Measurements from ENCODE around the gene C19orf12. TPM values are rescaled to one million over a fixed set of nuclear protein-coding genes. Genes with fewer than 3 reads are reported as not detected.

The C19orf12 gene
- total and polyA plus RNA-seq, 2 donors (not counting 1 experiment from before 2014, with no cell fraction given) = 25.4 to 26.8 TPM

DNA sequence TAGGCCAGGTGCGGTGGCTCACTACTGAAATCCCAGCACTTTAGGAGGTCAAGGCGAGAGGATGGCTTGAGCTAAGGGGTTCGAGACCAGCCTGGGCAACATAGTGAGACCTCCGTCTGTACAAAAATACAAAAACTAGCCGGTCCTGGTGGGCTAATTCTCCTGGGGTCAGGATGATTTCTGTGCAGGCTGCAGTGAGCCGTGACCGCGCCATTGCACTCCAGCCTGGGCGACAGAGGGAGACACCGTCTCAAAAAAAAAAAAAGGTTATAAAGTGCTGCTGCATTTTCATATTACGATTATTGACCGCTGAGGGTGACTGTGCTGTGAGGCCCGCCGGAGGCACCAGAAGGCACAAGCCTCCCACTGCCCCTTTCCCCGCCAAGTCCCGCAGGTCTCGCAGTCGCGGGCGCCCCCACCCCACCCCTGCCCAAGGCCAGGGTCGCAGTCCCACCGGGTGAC, 50.3 kb downstream of the C19orf12 start:
- H3K79me2 ChIP-seq (ENCODE audit: control insufficient read depth, insufficient read depth, low read length) = peaks cover 30% of the 10 kb centered on the region
- no peaks in the 10 kb centered on the region for H3K27me3 ChIP-seq (ENCODE audit: control insufficient read depth, insufficient read depth, low read length)
- no peaks in the 10 kb centered on the region for H3K9me3 ChIP-seq (ENCODE audit: control insufficient read depth, insufficient read depth, low read depth, low read length)
- H3K4me1 ChIP-seq (ENCODE audit: control insufficient read depth, extremely low read depth, insufficient read depth, low read length) = peaks cover 23% of the 10 kb centered on the region
- no peaks in the 10 kb centered on the region for H4K20me1 ChIP-seq (ENCODE audit: control insufficient read depth, extremely low read depth, insufficient read depth, low read length)
- H3K27ac ChIP-seq (ENCODE audit: insufficient read depth, low read length) = peak overlapping the region; percentile 90
- no peak overlapping the region for H3K9ac ChIP-seq (ENCODE audit: insufficient read depth, low read length)
- H3K4me3 ChIP-seq (replicated peaks in 1 of 4; ENCODE audit: control extremely low read depth in 1 of 4, insufficient read depth in 1 of 4, low read depth in 3 of 4, low read length in 4 of 4) = peak overlapping the region in 3 of 4 experiments; percentile 25 to 95 (median 37)
- peak overlapping the region; percentile 79 for H3K4me2 ChIP-seq (ENCODE audit: extremely low read depth, insufficient read depth, low read length)
- peak overlapping the region; percentile 37 for H2AFZ ChIP-seq (ENCODE audit: low read length)
- H3K36me3 ChIP-seq (ENCODE audit: control insufficient read depth, insufficient read depth, low read length) = peaks cover 5% of the 10 kb centered on the region
- TF ChIP-seq, protein P1, sequence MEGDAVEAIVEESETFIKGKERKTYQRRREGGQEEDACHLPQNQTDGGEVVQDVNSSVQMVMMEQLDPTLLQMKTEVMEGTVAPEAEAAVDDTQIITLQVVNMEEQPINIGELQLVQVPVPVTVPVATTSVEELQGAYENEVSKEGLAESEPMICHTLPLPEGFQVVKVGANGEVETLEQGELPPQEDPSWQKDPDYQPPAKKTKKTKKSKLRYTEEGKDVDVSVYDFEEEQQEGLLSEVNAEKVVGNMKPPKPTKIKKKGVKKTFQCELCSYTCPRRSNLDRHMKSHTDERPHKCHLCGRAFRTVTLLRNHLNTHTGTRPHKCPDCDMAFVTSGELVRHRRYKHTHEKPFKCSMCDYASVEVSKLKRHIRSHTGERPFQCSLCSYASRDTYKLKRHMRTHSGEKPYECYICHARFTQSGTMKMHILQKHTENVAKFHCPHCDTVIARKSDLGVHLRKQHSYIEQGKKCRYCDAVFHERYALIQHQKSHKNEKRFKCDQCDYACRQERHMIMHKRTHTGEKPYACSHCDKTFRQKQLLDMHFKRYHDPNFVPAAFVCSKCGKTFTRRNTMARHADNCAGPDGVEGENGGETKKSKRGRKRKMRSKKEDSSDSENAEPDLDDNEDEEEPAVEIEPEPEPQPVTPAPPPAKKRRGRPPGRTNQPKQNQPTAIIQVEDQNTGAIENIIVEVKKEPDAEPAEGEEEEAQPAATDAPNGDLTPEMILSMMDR (conservative IDR thresholded peaks at IDR 0.05 in 1 of 2, IDR thresholded peaks at IDR 0.05 in 1 of 2; ENCODE audit: low read depth in 1 of 2, low read length in 2 of 2) = no peak
- TF ChIP-seq EZH2 (IDR thresholded peaks at IDR 0.05; ENCODE audit: low read length, missing control alignments) = no peak
- DNase-seq (ENCODE audit: low read depth in 2 of 2) = no peak

DNA sequence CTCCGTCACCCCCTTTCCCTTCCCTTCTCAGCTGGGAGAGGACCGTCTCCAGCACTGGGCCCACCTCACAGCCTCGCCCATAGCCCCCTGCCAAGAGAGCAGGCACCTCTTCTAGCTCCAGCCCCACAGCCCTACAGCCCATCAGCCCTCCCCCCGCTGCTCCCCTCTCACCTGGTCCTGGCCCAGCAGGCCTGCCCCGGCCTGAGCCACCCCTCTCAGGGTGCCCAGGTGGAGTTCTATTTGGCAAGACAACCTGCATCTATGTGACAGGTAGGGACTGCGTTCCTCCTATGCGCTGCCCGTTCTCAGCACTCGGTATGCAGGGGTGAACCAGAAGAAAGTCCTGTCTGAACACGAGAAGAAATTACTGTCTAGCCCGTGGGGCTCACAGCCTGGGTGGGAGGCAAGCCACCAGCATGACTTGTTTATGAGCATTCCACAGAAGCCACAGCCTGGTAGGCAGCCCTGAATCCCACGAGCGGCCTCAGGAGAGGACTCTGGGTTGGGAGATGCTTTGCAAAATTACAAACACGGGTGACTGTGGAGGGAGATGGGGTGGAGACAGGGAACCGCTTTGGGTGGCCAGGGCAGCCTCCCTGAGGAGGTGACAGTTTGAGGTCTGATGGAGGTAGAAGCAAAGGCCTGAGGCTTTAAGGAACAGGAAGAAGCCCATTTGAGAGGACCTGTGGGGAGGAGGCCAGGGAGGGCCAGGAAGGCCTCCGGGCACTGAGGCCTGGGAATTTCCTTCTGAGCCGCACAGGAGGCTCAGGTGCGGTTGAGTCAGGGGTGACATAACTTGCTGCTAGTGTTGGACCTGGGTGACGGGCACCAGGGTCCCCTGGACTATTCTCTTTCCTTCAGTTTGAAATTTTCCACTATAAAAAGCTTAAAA, 51.0 kb downstream of the C19orf12 start:
- Histone ChIP-seq H3K4me1 (ENCODE audit: control insufficient read depth, extremely low read depth, insufficient read depth, low read length) (peaks cover 23% of the 10 kb centered on the region), H3K9ac (ENCODE audit: insufficient read depth, low read length) (no peak overlapping the region), H3K27ac (ENCODE audit: insufficient read depth, low read length) (peak overlapping the region; percentile 10), H3K79me2 (ENCODE audit: control insufficient read depth, insufficient read depth, low read length) (peaks cover 25% of the 10 kb centered on the region), H4K20me1 (ENCODE audit: control insufficient read depth, extremely low read depth, insufficient read depth, low read length) (no peaks in the 10 kb centered on the region), H3K9me3 (ENCODE audit: control insufficient read depth, insufficient read depth, low read depth, low read length) (no peaks in the 10 kb centered on the region), H3K36me3 (ENCODE audit: control insufficient read depth, insufficient read depth, low read length) (peaks cover 5% of the 10 kb centered on the region), H3K4me3 (replicated peaks in 1 of 4; ENCODE audit: control extremely low read depth in 1 of 4, insufficient read depth in 1 of 4, low read depth in 3 of 4, low read length in 4 of 4) (peak overlapping the region in 1 of 4 experiments; percentile 95), H2AFZ (ENCODE audit: low read length) (no peak overlapping the region), H3K4me2 (ENCODE audit: extremely low read depth, insufficient read depth, low read length) (no peak overlapping the region), H3K27me3 (ENCODE audit: control insufficient read depth, insufficient read depth, low read length) (no peaks in the 10 kb centered on the region)
- DNase-seq (ENCODE audit: low read depth in 2 of 2) = peak in 1 of 2 donors; percentile 56
- TF ChIP-seq EZH2 (IDR thresholded peaks at IDR 0.05; ENCODE audit: low read length, missing control alignments) = no peak
- TF ChIP-seq, protein P1 (conservative IDR thresholded peaks at IDR 0.05 in 1 of 2, IDR thresholded peaks at IDR 0.05 in 1 of 2; ENCODE audit: low read depth in 1 of 2, low read length in 2 of 2) = no peak

DNA sequence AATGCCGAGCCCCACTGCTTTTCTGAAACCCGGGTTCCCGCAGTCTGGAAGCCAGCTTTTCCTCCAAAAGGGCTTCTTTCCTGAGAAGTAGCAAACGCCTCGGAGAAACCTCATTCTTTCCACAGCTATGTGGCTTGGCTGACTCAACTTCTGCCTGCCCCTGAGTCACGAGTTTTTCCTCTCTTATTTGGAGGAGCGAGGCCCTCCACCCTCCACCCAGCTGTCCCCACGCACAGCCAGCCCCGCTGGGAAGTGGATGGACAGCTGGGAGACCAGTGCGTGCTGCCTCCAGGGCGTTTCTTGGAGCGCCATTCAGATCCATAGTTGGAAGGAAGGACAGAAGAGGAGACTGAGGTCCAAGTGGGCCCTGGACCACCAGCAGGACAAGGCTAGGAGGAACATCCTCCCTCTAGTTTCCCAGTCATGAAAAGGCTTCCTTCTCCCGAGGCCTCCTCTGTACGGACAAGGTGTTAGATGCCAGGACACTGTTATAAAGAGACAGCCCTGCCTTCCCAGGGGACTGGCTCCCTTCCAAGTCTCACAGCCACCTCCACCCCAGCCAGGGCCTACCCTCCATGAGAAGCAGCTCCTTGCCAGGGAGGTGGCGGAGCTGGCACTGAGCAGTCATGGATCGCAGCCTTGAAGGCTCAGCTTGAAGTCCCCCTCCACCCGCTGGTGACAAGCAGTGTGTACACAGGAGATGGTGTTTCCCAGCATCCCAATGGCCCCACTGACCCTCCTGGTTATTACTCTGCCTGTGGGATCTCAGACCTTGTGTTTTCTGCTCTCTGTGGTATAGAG, 52.3 kb downstream of the C19orf12 start:
- peak overlapping the region; percentile 92 for H3K27ac ChIP-seq (ENCODE audit: insufficient read depth, low read length)
- peaks cover 13% of the 10 kb centered on the region for H3K79me2 ChIP-seq (ENCODE audit: control insufficient read depth, insufficient read depth, low read length)
- H4K20me1 ChIP-seq (ENCODE audit: control insufficient read depth, extremely low read depth, insufficient read depth, low read length) = no peaks in the 10 kb centered on the region
- H3K9me3 ChIP-seq (ENCODE audit: control insufficient read depth, insufficient read depth, low read depth, low read length) = no peaks in the 10 kb centered on the region
- H3K36me3 ChIP-seq (ENCODE audit: control insufficient read depth, insufficient read depth, low read length) = peaks cover 2% of the 10 kb centered on the region
- H3K4me3 ChIP-seq (replicated peaks in 1 of 4; ENCODE audit: control extremely low read depth in 1 of 4, insufficient read depth in 1 of 4, low read depth in 3 of 4, low read length in 4 of 4) = peak overlapping the region; percentile 33 to 55 (median 40)
- H3K27me3 ChIP-seq (ENCODE audit: control insufficient read depth, insufficient read depth, low read length) = no peaks in the 10 kb centered on the region
- H2AFZ ChIP-seq (ENCODE audit: low read length) = peak overlapping the region; percentile 82
- H3K9ac ChIP-seq (ENCODE audit: insufficient read depth, low read length) = peak overlapping the region; percentile 45
- peaks cover 21% of the 10 kb centered on the region for H3K4me1 ChIP-seq (ENCODE audit: control insufficient read depth, extremely low read depth, insufficient read depth, low read length)
- peak overlapping the region; percentile 92 for H3K4me2 ChIP-seq (ENCODE audit: extremely low read depth, insufficient read depth, low read length)
- peak; percentile 93 to 96 for DNase-seq (ENCODE audit: low read depth in 2 of 2)
- TF ChIP-seq, protein P1 (conservative IDR thresholded peaks at IDR 0.05 in 1 of 2, IDR thresholded peaks at IDR 0.05 in 1 of 2; ENCODE audit: low read depth in 1 of 2, low read length in 2 of 2) = no peak
- no peak for TF ChIP-seq EZH2 (IDR thresholded peaks at IDR 0.05; ENCODE audit: low read length, missing control alignments)
